Activated CD4-positive, alpha-beta T cell treated with anti-CD3 and anti-CD28 coated beads for 48 hours (primary cell): ENCODE measurements around the gene APOA5.
"Not testable (repeated sequence)": the region's sequence is repeated elsewhere in the genome, so short reads cannot be mapped to it uniquely, and the experiment has no call there.

Source experiments
- DNase-seq: peaks from one replicate; pipeline ENCODE4 v3.0.0-alpha.2; 2020

Gene APOA5

DNA sequence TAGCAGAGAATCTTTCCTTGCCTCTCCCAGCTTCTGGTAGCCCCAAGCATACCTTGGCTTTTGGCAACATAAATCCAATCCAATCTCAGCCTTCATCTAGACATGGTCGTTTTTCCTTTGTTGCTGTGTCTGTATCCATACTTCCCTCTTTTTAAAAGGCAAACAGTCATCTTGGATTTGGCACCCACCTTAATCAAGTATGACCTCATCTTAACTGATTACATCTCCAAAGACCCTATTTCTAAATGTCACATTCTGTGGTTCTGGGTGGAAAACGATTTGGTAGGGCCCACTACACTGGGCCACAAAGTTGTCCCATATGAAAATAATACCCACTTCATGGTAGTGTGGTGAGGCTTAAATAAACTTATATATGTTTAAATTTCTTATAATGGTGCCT, 19.7 kb downstream of the APOA5 start:
- DNase-seq = no peak

DNA sequence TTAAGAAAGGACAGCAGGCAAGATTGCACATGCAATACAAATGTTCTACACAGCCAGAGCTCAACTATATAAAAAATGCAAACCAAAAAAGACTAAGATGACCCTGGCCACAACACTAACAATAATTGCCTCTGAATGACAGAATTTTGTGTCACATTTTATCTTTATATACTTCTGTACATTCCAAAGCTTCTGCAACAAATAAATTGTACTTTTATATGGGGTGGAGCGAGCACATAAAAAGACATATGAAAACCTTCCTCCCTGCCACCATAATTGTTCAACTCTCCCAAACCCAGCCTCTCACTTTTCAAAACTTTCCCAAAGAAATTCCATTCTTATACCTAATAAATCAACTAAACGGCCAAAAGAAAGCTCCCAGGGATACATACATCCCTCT, 29.5 kb downstream of the APOA5 start:
- no peak for DNase-seq

DNA sequence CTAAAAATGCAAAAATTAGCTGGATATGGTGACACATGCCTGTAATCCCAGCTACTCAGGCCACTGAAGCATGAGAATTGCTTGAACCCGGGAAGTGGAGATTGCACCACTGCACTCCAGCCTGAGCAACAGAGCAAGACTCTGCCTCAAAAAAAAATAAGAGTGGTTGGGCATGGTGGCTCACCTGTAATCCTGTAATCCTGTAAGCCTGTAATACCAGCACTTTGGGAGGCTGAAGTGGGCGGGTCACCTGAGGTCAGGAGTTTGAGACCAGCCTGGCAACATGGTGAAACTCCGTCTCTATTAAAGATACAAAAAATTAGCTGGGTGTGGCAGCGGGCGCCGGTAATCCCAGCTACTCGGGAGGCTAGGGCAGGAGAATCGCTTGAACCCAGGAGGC, 35.6 kb downstream of the APOA5 start:
- DNase-seq = not testable (repeated sequence)

DNA sequence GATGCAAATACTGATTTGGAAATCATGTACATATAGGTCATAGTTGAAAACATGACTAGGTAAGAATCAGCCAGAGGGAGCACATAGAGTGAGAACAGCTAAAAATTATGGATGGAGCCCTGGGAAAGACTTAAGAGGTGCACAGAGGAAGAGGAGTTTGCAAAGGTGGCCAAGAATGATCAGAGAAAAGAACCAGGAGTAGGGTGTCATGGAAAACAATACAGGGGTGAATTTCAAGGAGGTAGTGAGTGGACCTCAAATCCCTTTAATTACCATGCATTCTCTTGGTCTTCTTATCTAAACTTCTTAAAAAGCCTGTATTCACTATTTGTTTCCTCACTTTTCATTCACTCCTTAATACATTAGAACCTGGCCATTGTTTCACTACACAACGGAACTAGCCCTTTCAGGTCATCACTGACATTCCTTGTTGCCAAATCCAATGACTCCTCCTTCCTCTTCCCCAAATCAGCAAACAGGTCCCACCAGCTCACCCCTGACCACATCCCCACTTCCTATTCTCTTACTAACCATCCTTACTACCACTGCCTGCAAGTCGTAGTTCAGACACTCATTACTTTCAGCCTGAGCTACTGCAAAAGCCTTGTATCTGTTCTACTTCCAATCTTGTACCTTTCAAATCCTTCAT, 41.5 kb downstream of the APOA5 start:
- DNase-seq = no peak

DNA sequence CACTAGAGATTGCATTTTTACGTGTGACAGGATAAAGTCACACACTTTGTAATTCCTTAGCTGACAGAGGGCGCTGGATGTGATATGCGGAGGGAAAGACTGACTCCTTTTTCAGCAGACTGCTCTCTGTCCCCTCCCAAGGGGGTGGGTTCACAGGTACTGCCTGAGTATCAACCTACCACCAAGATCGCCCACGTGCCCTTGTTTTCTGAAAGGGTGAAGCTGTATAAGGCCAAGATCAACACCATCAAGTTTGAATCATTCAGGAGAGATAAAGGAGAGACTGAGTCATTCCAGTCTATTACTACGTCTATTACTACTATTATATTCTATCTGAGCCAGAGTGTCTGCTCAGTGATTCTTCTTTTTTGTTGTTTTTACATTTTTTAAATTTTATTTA, 49.6 kb downstream of the APOA5 start:
- DNase-seq = peak; percentile 27

DNA sequence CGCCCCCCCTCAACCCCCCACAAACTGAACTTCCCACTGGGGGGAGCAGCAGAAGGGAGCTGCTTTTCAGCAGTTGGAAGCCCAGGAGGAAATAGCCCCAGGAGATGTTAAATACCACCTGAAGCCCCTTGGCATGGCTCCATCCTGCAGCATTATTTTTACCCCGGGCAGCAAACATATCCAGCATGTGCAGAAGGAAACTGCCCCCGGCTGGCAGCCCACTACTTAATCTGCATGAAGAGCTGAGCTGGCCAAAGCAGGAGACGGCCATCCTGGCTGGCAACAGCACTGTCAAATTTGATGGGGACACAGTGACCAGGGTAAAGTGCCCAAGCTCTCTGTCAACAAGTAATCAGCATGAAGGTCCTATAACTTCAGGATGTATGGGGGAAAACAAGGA, 50.9 kb downstream of the APOA5 start:
- DNase-seq = no peak
